ENCODE data around the gene CREB3L1. TPM values are rescaled to one million over a fixed set of nuclear protein-coding genes. Genes with fewer than 3 reads are reported as not detected.

CREB3L1 gene
- total RNA-seq, 1 donor from 2014 or later = 0.53 TPM

- DNase-seq (ENCODE audit: low read depth) (no peak), FAIRE-seq (no peak)
- no peaks in the 10 kb centered on the region for H3K36me3 ChIP-seq (ENCODE audit: control insufficient read depth, insufficient read depth, low read length)
- TF ChIP-seq CTCF (IDR thresholded peaks at IDR 0.05; ENCODE audit: insufficient read depth, low read length, severe bottlenecking) = no peak
- peaks cover 28% of the 10 kb centered on the region for H3K27me3 ChIP-seq (ENCODE audit: control insufficient read depth, insufficient read depth, low read length)
- no peak overlapping the region for H3K4me3 ChIP-seq (ENCODE audit: low read depth, low read length)
Measured at GRCh38 chr11:46330563-46331281, 53.3 kb downstream of the CREB3L1 start.

- DNase-seq (ENCODE audit: low read depth) (no peak), FAIRE-seq (peak; percentile 75)
- no peak for TF ChIP-seq CTCF (IDR thresholded peaks at IDR 0.05; ENCODE audit: insufficient read depth, low read length, severe bottlenecking)
- Histone ChIP-seq H3K36me3 (ENCODE audit: control insufficient read depth, insufficient read depth, low read length) (no peaks in the 10 kb centered on the region), H3K4me3 (ENCODE audit: low read depth, low read length) (no peak overlapping the region), H3K27me3 (ENCODE audit: control insufficient read depth, insufficient read depth, low read length) (peaks cover 28% of the 10 kb centered on the region)
Measured at GRCh38 chr11:46331282-46331984, 54.0 kb downstream of the CREB3L1 start.

- FAIRE-seq (no peak), DNase-seq (ENCODE audit: low read depth) (no peak)
- TF ChIP-seq CTCF (IDR thresholded peaks at IDR 0.05; ENCODE audit: insufficient read depth, low read length, severe bottlenecking) = no peak
- Histone ChIP-seq H3K36me3 (ENCODE audit: control insufficient read depth, insufficient read depth, low read length) (no peaks in the 10 kb centered on the region), H3K27me3 (ENCODE audit: control insufficient read depth, insufficient read depth, low read length) (peaks cover 26% of the 10 kb centered on the region), H3K4me3 (ENCODE audit: low read depth, low read length) (no peak overlapping the region)
Measured at GRCh38 chr11:46332093-46332567, 54.7 kb downstream of the CREB3L1 start.

- Histone ChIP-seq H3K36me3 (ENCODE audit: control insufficient read depth, insufficient read depth, low read length) (no peaks in the 10 kb centered on the region), H3K4me3 (ENCODE audit: low read depth, low read length) (peak overlapping the region; percentile 5), H3K27me3 (ENCODE audit: control insufficient read depth, insufficient read depth, low read length) (peaks cover 26% of the 10 kb centered on the region)
- no peak for TF ChIP-seq CTCF (IDR thresholded peaks at IDR 0.05; ENCODE audit: insufficient read depth, low read length, severe bottlenecking)
- FAIRE-seq (no peak), DNase-seq (ENCODE audit: low read depth) (no peak)
Measured at GRCh38 chr11:46332568-46333393, 55.3 kb downstream of the CREB3L1 start.

- no peak for FAIRE-seq
Measured at GRCh38 chr11:46333394-46333947, 56.0 kb downstream of the CREB3L1 start.

More at GRCh38 chr11:46333394-46333947, 56.0 kb downstream of the CREB3L1 start:
- Histone ChIP-seq H3K4me3 (ENCODE audit: low read depth, low read length) (peak overlapping the region; percentile 5), H3K27me3 (ENCODE audit: control insufficient read depth, insufficient read depth, low read length) (peaks cover 26% of the 10 kb centered on the region), H3K36me3 (ENCODE audit: control insufficient read depth, insufficient read depth, low read length) (no peaks in the 10 kb centered on the region)
- no peak for TF ChIP-seq CTCF (IDR thresholded peaks at IDR 0.05; ENCODE audit: insufficient read depth, low read length, severe bottlenecking)
- DNase-seq (ENCODE audit: low read depth) = no peak

Data from bronchial epithelial cell (primary cell).